DND-41 (cell line): ENCODE measurements around the gene PPP3CA.
A peak's percentile ranks its signal among the peaks of the same experiment; 100 is the strongest.

Experiments
- ATAC-seq: fragments of 200-7000 bp; cut with Tn5 transposase; 3 replicates; pipeline ENCODE4 v1.9.1; 2021; ENCODE audit warnings: low read depth; ENCODE audit not compliant: insufficient read depth
- DNase-seq: peaks from one replicate; pipeline ENCODE4 v3.0.0-alpha.2; 2020
- H2AFZ ChIP-seq: 2 replicates; pipeline ENCODE4 v1.6.0; 2012; ENCODE audit warnings: low read depth, low read length
- H3K27ac ChIP-seq: 2 replicates; pipeline ENCODE4 v1.5.1; 2012; ENCODE audit warnings: low read length, inconsistent platforms
- H3K27me3 ChIP-seq: fragments of 200-600 bp; sonication (generic); 2 replicates; pipeline ENCODE4 v1.6.0; 2012; ENCODE audit warnings: low read length, mild to moderate bottlenecking, inconsistent platforms; ENCODE audit not compliant: insufficient read depth, poor library complexity
- H3K36me3 ChIP-seq: 2 replicates; pipeline ENCODE4 v1.5.1; 2012; ENCODE audit warnings: low read length, inconsistent platforms; ENCODE audit not compliant: insufficient read depth
- H3K4me1 ChIP-seq: 2 replicates; pipeline ENCODE4 v1.5.1; 2012; ENCODE audit warnings: mild to moderate bottlenecking, low read length; ENCODE audit not compliant: insufficient read depth
- H3K4me2 ChIP-seq: 2 replicates; pipeline ENCODE4 v1.6.0; 2012; ENCODE audit warnings: mild to moderate bottlenecking, moderate library complexity, low read length, inconsistent platforms; ENCODE audit not compliant: insufficient read depth
- H3K4me3 ChIP-seq, 2 experiments: fragments of 200-600 bp in 1 of 2; shearing (Covaris generic) in 1 of 2; 2 replicates each; pipeline ENCODE4 v1.5.1; 2012 to 2016; ENCODE audit warnings: inconsistent platforms in 2 of 2, low read length in 2 of 2, mild to moderate bottlenecking in 2 of 2, low read depth in 1 of 2, moderate library complexity in 1 of 2
- H3K79me2 ChIP-seq: 2 replicates; pipeline ENCODE4 v1.6.0; 2012; ENCODE audit warnings: low read length, inconsistent platforms; ENCODE audit not compliant: insufficient read depth
- H3K9ac ChIP-seq: 2 replicates; pipeline ENCODE4 v1.6.0; 2012; ENCODE audit warnings: low read depth, mild to moderate bottlenecking, inconsistent platforms, low read length, moderate library complexity
- H3K9me3 ChIP-seq: 2 replicates; pipeline ENCODE4 v1.5.1; 2012; ENCODE audit warnings: low read length, moderate library complexity, mild to moderate bottlenecking, inconsistent platforms; ENCODE audit not compliant: insufficient read depth, severe bottlenecking
- H4K20me1 ChIP-seq: 2 replicates; pipeline ENCODE4 v1.6.0; 2012; ENCODE audit warnings: low read length; ENCODE audit not compliant: insufficient read depth
- CTCF ChIP-seq: IDR thresholded peaks from 2 replicates; pipeline ENCODE4 v1.5.1; 2012; ENCODE audit warnings: borderline replicate concordance, low read length, moderate library complexity, mild to moderate bottlenecking; ENCODE audit not compliant: poor library complexity, severe bottlenecking; ENCODE audit errors: extremely low read depth
- EZH2 ChIP-seq: IDR thresholded peaks from 3 replicates; pipeline ENCODE4 v1.6.1; 2012; ENCODE audit warnings: borderline replicate concordance, low read depth, mild to moderate bottlenecking, moderate library complexity, low read length, inconsistent platforms; ENCODE audit not compliant: severe bottlenecking

The PPP3CA gene

GRCh38 chr4:101192244-101192643, 155.1 kb downstream of the PPP3CA start:
- H3K9me3 ChIP-seq = no peaks in the 10 kb centered on the region
- DNase-seq (no peak), ATAC-seq (0 out of 3 replicates have a peak, but pooled peaks have one; percentile 24)
- H3K4me3 ChIP-seq = no peak overlapping the region
- TF ChIP-seq CTCF (no peak), EZH2 (no peak)
- H3K36me3 ChIP-seq = peaks cover 11% of the 10 kb centered on the region
- no peak overlapping the region for H3K9ac ChIP-seq
- no peak overlapping the region for H2AFZ ChIP-seq
- no peaks in the 10 kb centered on the region for H4K20me1 ChIP-seq
- H3K4me1 ChIP-seq = no peaks in the 10 kb centered on the region
- H3K4me2 ChIP-seq = no peak overlapping the region
- no peak overlapping the region for H3K27ac ChIP-seq
- no peaks in the 10 kb centered on the region for H3K27me3 ChIP-seq
- 0 out of 2 replicates have a peak, but pooled peaks cover under 1% of the 10 kb centered on the region for H3K79me2 ChIP-seq

GRCh38 chr4:101191302-101192098, 155.8 kb downstream of the PPP3CA start:
- H4K20me1 ChIP-seq = no peaks in the 10 kb centered on the region
- H3K4me2 ChIP-seq = no peak overlapping the region
- no peaks in the 10 kb centered on the region for H3K9me3 ChIP-seq
- H2AFZ ChIP-seq = no peak overlapping the region
- no peak overlapping the region for H3K4me3 ChIP-seq
- DNase-seq (no peak), ATAC-seq (no peak)
- TF ChIP-seq CTCF = no peak
- TF ChIP-seq EZH2 = no peak
- no peak overlapping the region for H3K9ac ChIP-seq
- H3K27me3 ChIP-seq = no peaks in the 10 kb centered on the region
- H3K36me3 ChIP-seq = peaks cover 11% of the 10 kb centered on the region
- no peaks in the 10 kb centered on the region for H3K4me1 ChIP-seq
- H3K27ac ChIP-seq = no peak overlapping the region
- no peaks in the 10 kb centered on the region for H3K79me2 ChIP-seq

GRCh38 chr4:101190751-101191150, 156.6 kb downstream of the PPP3CA start:
- Histone ChIP-seq H3K4me1 (no peaks in the 10 kb centered on the region), H3K4me2 (no peak overlapping the region), H3K27ac (no peak overlapping the region), H3K27me3 (no peaks in the 10 kb centered on the region), H4K20me1 (no peaks in the 10 kb centered on the region), H2AFZ (no peak overlapping the region), H3K79me2 (no peaks in the 10 kb centered on the region), H3K36me3 (peaks cover 11% of the 10 kb centered on the region), H3K4me3 (no peak overlapping the region), H3K9ac (no peak overlapping the region), H3K9me3 (no peaks in the 10 kb centered on the region)
- ATAC-seq (no peak), DNase-seq (no peak)
- TF ChIP-seq CTCF = no peak
- no peak for TF ChIP-seq EZH2

GRCh38 chr4:101188906-101189305, 158.4 kb downstream of the PPP3CA start:
- H3K27me3 ChIP-seq = no peaks in the 10 kb centered on the region

More at GRCh38 chr4:101188906-101189305, 158.4 kb downstream of the PPP3CA start:
- Histone ChIP-seq H4K20me1 (no peaks in the 10 kb centered on the region), H2AFZ (no peak overlapping the region), H3K9ac (no peak overlapping the region), H3K4me2 (no peak overlapping the region), H3K4me1 (no peaks in the 10 kb centered on the region), H3K9me3 (no peaks in the 10 kb centered on the region), H3K4me3 (no peak overlapping the region), H3K79me2 (no peaks in the 10 kb centered on the region), H3K36me3 (0 out of 2 replicates have a peak, but pooled peaks cover 6% of the 10 kb centered on the region), H3K27ac (no peak overlapping the region)
- TF ChIP-seq CTCF (no peak), EZH2 (no peak)
- no peak for ATAC-seq
- DNase-seq = no peak
